Ramos (cell line): ENCODE data around the gene LRRC8D.
"Not testable (repeated sequence)": the region's sequence is repeated elsewhere in the genome, so short reads cannot be mapped to it uniquely, and the experiment has no call there.

Experiments
- in situ Hi-C: fragments of 300-500 bp; cut with MboI; formaldehyde crosslinking; loops from one replicate; pipeline ENCODE4 v1.14.3; 2022; ENCODE audit warnings: low sequenced_read_pairs; ENCODE audit not compliant: unreplicated experiment

The LRRC8D gene

DNA sequence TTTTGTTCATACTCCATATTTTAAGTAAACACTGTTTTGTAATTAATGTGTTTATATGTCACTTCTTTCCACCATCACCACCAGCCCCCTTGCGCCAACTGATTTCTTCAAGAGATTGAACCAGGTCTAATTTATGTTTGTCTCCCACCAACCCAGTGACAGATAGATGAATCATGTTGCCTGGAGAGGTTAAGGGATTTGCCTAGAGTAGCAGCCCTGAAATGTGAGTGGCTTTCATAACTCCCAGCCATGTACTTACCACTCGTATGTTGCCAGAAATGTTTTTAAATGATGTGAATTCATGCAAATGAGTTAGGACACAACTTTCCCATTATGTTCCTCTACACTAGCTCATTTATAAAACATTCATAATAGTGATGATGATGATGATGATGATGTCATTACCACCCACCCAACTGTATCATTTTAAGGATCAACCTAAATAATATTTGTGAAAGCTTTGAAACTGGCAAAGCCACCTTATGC, 86.9 kb downstream of the LRRC8D start:
- in situ Hi-C loops = no loop called here

GRCh38 chr1:89908273-89908671, 87.4 kb downstream of the LRRC8D start:
- in situ Hi-C loops = no loop called here

DNA sequence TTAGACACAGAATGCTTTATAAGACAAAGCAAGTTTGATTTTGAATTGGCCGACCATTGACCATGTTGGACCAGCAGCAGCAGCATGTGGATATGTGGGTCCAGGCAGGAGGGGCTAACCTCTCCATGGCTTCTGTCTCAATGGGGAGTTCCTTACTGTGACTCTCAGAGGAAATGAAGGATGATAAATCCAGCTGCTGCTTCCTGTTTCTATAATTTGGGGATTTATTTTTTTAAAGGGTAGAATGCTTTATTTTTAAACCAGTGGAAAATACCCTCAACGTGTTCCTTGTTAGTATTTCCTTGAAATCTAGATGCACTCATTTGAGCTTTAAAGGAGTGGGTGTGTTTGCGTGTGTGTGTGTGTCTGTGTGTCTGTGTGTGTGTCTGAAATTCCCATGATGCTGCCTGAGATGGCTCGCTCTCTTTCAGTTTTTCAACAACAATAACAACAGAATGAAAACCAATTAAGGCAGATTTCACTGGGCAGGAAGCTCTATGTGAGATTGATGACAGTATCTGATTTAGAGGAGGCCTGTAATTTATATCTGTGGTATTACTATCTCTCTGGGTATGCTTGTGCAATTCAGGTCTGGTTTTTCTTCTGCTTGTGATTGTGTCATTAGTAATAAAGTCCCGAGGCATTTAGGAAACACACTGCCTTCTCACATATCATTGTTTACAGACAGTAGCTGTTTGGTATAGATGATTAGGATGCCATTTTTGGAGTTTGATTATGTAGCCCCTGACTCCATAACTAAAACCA, 88.0 kb downstream of the LRRC8D start:
- in situ Hi-C loops = no loop called here

- in situ Hi-C loops = no loop called here
Observed at GRCh38 chr1:89910268-89910667, 89.4 kb downstream of the LRRC8D start.

DNA sequence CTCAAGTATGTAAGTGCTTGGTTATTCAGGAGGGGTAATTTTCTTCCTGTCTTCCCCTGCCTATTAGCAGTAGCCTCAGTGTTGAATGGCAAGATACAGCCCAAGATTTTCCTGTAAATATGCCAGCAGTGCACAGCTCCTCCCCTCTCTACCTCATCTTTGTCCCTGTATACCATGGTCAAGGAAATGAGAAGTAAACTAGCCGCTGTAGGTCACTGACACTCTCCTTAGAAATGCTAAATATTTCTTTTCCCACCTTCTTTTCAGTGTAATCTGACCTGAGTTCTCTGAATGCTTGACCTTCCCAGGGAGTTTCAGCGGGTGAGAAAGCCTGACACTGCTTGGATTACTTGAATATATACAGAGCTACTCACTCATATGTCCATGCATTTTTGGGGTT, 89.9 kb downstream of the LRRC8D start:
- in situ Hi-C loops = no loop called here

DNA sequence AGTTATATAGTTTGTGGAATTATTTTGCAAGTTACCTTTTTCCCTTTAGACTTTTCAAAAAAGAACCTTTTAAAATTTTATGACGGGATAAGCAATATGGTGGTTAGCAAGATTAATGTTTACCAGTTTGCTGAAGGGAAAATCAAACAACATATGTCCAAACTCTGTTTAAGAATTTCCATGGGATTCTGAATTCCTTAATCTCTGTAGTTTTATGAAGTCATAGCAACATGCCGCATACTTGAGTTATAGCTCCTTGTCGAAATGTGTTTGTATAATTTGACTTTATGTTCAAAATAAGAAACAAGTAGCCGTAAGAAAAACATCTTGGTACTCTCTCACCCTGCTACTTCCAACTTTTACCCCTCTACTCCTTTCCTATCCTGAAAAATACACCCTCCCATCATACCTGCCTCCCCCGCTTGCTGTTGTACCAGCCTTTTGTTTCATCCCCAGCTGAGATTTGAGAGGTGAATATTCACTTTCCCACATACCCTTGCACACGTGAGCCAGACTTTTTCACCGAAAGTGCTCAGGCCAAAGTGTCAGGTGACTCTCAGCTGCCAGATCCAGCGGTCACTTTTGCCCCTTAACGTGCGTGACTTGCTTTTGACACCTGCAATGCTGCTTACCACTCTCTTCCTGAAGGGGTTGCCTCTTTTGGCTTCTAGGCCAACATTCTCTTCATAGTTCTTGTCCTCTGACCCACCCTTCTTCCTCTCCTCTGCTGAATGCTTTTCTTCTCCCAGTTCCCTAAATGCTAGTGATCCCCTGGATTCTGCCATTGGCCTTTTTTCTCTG, 90.6 kb downstream of the LRRC8D start:
- in situ Hi-C loops = no loop called here

- in situ Hi-C loops = no loop called here
Observed at GRCh38 chr1:89912073-89912472, 91.2 kb downstream of the LRRC8D start.

GRCh38 chr1:89913353-89914095, 92.7 kb downstream of the LRRC8D start:
- in situ Hi-C loops = no loop called here

DNA sequence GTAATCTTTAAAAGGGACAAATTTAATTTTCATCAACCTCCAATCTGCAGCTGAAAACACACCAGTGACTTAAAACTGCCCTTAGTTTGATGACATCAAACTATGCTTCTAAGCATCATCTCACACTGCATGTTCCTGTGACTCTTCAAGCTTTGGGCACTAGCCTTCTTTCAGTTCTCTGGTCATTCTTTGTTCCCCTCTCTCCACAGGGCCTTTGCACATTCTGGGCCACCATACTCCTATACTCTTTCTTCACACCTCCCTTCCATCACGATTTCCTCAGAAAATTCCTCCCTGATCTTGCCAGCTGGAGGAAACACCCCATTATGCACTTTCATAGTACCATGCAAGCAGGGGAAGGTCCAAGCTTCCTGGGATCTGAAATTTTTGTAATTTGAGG, 96.5 kb downstream of the LRRC8D start:
- in situ Hi-C loops = no loop called here

GRCh38 chr1:89918127-89918793, 97.4 kb downstream of the LRRC8D start:
- in situ Hi-C loops = no loop called here

- in situ Hi-C loops = no loop called here
Observed at GRCh38 chr1:89918794-89919155, 97.9 kb downstream of the LRRC8D start.

GRCh38 chr1:89919174-89919573, 98.3 kb downstream of the LRRC8D start:
- in situ Hi-C loops = no loop called here

- in situ Hi-C loops = no loop called here
Observed at GRCh38 chr1:89922911-89923310, 102.1 kb downstream of the LRRC8D start.

- in situ Hi-C loops = no loop called here
Observed at GRCh38 chr1:89923517-89923916, 102.7 kb downstream of the LRRC8D start.

DNA sequence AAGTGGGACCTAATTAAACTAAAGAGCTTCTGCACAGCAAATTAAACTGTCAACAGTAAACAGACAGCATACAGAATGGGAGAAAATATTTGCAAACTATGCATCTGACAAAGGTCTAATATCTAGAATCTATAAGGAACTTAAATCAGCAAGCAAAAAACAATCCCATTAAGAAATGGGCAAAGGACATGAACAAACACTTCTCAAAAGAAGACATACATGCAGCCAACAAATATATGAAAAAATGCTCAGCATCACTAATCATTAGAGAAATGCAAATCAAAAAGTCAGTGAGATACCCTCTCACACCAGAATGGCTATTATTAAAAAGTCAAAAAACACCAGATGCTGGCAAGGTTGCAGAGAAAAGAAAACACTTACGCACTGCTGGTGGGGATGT, 103.2 kb downstream of the LRRC8D start:
- in situ Hi-C loops = not testable (repeated sequence)

GRCh38 chr1:89927049-89927448, 106.2 kb downstream of the LRRC8D start:
- in situ Hi-C loops = no loop called here

- in situ Hi-C loops = no loop called here
Observed at GRCh38 chr1:89927478-89927877, 106.6 kb downstream of the LRRC8D start.

DNA sequence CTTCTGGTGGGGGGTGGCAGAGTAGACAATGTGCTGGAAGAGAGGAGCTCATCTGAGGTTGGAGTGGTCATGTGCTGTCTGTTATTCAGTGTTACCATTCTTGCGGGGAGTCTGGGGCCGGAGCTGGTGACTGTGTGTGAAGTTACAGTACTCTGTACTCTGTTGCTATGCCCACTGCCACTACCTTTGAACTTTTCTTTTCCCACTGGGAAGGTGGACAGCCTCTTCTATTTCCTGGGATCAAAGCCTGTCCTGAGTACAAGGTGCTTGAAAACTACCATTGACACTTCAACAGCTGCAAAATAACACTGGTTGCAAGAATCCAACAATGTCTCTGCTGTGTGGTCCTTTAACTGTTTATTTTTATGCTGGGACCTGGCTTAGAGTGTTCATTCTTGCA, 107.7 kb downstream of the LRRC8D start:
- in situ Hi-C loops = no loop called here

DNA sequence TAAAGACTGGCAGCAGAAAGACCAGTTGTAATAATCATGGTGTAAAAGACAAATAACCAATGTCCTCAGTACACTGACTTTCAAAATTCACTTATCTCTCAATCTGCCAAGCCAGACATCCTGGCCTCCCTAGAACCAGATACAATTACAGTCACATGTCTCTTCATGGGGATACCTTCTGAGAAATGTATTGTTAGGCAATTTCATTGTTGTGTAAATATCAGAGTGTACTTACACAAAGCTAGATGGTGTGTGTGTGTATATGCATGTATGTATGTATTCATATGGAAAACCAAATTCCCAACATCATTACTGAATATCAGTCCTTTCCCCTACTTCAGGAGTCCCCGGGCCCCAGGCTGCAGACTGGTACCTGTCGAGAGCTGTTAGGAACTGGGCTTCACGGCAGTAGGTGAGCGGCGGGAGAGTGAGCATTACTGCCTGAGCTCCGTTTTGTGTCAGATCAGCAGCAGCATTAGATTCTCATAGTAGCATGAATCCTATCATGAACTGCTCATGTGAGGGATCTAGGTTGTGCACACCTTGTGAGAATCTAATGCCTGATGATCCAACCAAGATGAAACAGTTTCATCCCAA, 108.7 kb downstream of the LRRC8D start:
- in situ Hi-C loops = no loop called here

DNA sequence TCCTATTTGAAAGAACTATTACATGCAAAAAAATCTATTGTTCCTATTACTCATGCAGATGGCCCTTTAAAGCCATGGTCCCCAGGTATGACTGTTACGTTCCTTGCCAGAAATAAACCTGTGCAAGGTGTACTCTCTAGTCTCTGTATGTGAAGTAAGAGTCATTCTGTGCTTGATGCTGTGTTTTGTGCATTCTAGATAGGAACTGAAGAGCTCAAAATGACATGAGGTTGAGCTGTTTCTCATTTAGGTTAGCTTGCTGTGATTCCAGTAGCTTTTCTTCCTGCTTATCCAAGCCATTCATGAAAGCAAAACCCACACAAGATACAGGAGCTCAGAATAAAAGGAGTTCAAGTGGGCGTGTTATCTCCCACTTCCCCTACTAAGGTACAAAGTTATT, 109.7 kb downstream of the LRRC8D start:
- in situ Hi-C loops = no loop called here
